Gastroesophageal sphincter (tissue), 3 donors: ENCODE data around the gene METRNL.

Source experiments
- POLR2A ChIP-seq, 2 donors: fragments of 450-650 bp; IDR thresholded peaks; one replicate each; pipeline ENCODE4 v1.6.1; 2017; ENCODE audit warnings: antibody characterized with exemption in 2 of 2, mild to moderate bottlenecking in 2 of 2, moderate library complexity in 1 of 2
- POLR2AphosphoS5 ChIP-seq: sonication (generic); formaldehyde crosslinking; IDR thresholded peaks from one replicate; pipeline ENCODE4 v1.6.1; 2017; ENCODE audit warnings: antibody characterized with exemption
- TF ChIP-seq, protein P1 (sequence below), 4 experiments: fragments of 200-600 bp in 2 of 4; fragments of 450-650 bp in 2 of 4; sonication (generic) in 1 of 4; IDR thresholded peaks; one replicate each; pipeline ENCODE4 v1.5.1; 2017 to 2019; ENCODE audit warnings: antibody characterized with exemption in 4 of 4, mild to moderate bottlenecking in 2 of 4, moderate library complexity in 2 of 4

DNA sequence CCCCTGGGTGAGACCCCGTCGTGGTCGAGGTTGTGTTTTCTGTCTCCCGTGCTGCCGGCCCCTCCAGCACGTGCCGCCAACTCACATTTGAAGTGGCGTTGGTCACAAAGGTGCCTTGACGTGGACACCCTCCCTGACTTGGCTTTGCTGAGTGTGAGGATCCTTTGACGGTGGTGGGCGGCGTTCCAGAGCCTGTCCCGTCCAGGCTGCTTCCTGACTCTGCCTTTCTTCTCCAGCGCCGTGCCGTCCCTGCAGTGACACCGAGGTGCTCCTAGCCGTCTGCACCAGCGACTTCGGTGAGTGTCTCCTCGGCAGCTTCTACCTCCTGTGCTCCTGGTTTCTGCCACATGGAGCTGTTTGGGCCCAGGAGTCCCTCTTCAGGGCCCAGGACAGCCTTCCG is 13.5 kb downstream of the METRNL start:
- TF ChIP-seq, protein P1, sequence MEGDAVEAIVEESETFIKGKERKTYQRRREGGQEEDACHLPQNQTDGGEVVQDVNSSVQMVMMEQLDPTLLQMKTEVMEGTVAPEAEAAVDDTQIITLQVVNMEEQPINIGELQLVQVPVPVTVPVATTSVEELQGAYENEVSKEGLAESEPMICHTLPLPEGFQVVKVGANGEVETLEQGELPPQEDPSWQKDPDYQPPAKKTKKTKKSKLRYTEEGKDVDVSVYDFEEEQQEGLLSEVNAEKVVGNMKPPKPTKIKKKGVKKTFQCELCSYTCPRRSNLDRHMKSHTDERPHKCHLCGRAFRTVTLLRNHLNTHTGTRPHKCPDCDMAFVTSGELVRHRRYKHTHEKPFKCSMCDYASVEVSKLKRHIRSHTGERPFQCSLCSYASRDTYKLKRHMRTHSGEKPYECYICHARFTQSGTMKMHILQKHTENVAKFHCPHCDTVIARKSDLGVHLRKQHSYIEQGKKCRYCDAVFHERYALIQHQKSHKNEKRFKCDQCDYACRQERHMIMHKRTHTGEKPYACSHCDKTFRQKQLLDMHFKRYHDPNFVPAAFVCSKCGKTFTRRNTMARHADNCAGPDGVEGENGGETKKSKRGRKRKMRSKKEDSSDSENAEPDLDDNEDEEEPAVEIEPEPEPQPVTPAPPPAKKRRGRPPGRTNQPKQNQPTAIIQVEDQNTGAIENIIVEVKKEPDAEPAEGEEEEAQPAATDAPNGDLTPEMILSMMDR (IDR thresholded peaks at IDR 0.05): no peak
- TF ChIP-seq POLR2A (IDR thresholded peaks at IDR 0.05) (no peak), POLR2AphosphoS5 (no peak)
